SK-N-SH treated with all-trans-retinoic acid at 6 μM for 48 hours (cell line): ENCODE results near the gene SLC25A36.
"Not testable (repeated sequence)": the region's sequence is repeated elsewhere in the genome, so short reads cannot be mapped to it uniquely, and the experiment has no call there.

Source experiments
- ATAC-seq: fragments of 200-7000 bp; cut with Tn5 transposase; 3 replicates; pipeline ENCODE4 v1.9.1; 2020; ENCODE audit warnings: mild to moderate bottlenecking, moderate library complexity
- ARNTL ChIP-seq: fragments of 450-650 bp; formaldehyde crosslinking; IDR thresholded peaks from 2 replicates; pipeline ENCODE4 v1.5.0; 2020; ENCODE audit warnings: low read depth, mild to moderate bottlenecking, moderate library complexity, borderline replicate concordance
- BACH2 ChIP-seq: fragments of 250-450 bp; sonication (Bioruptor Pico); IDR thresholded peaks from 2 replicates; pipeline ENCODE4 v1.9.0; 2021; ENCODE audit warnings: mild to moderate bottlenecking, borderline replicate concordance
- CREB5 ChIP-seq: fragments of 250-450 bp; sonication (Bioruptor Pico); IDR thresholded peaks from 2 replicates; pipeline ENCODE4 v1.5.1; 2020; ENCODE audit warnings: low read depth, mild to moderate bottlenecking, moderate library complexity
- CSDC2 ChIP-seq: fragments of 250-450 bp; sonication (Bioruptor Pico); IDR thresholded peaks from 2 replicates; pipeline ENCODE4 v1.5.0; 2020; ENCODE audit warnings: mild to moderate bottlenecking, moderate library complexity
- CSRNP3 ChIP-seq: fragments of 250-450 bp; sonication (Bioruptor Pico); IDR thresholded peaks from 2 replicates; pipeline ENCODE4 v1.5.1; 2021; ENCODE audit warnings: mild to moderate bottlenecking, moderate library complexity
- ESRRG ChIP-seq: fragments of 250-450 bp; sonication (Bioruptor Pico); IDR thresholded peaks from 2 replicates; pipeline ENCODE4 v1.6.1; 2021; ENCODE audit warnings: mild to moderate bottlenecking
- GLIS3 ChIP-seq: fragments of 250-450 bp; sonication (Bioruptor Pico); IDR thresholded peaks from 2 replicates; pipeline ENCODE4 v1.5.0; 2020; ENCODE audit warnings: mild to moderate bottlenecking, moderate library complexity
- ISL1 ChIP-seq: fragments of 250-450 bp; sonication (Bioruptor Pico); IDR thresholded peaks from 2 replicates; pipeline ENCODE4 v2.1.2; 2022; ENCODE audit warnings: mild to moderate bottlenecking, moderate library complexity
- OSR1 ChIP-seq: fragments of 250-450 bp; sonication (Bioruptor Pico); IDR thresholded peaks from 2 replicates; pipeline ENCODE4 v1.8.0; 2022; ENCODE audit warnings: moderate library complexity, mild to moderate bottlenecking, inconsistent platforms
- PATZ1 ChIP-seq: fragments of 250-450 bp; sonication (Bioruptor Pico); IDR thresholded peaks from 2 replicates; pipeline ENCODE4 v1.8.0; 2020; ENCODE audit warnings: mild to moderate bottlenecking, moderate library complexity, borderline replicate concordance
- POU6F1 ChIP-seq: fragments of 250-450 bp; sonication (Bioruptor Pico); IDR thresholded peaks from 2 replicates; pipeline ENCODE4 v1.8.0; 2021; ENCODE audit warnings: low read depth, mild to moderate bottlenecking, moderate library complexity, borderline replicate concordance
- PPARA ChIP-seq: fragments of 250-450 bp; sonication (Bioruptor Pico); IDR thresholded peaks from 2 replicates; pipeline ENCODE4 v1.5.0; 2020; ENCODE audit warnings: mild to moderate bottlenecking, borderline replicate concordance
- RARB ChIP-seq: fragments of 250-450 bp; sonication (Bioruptor Pico); IDR thresholded peaks from 2 replicates; pipeline ENCODE4 v1.8.0; 2021; ENCODE audit warnings: mild to moderate bottlenecking, moderate library complexity
- SNAI2 ChIP-seq: fragments of 250-450 bp; sonication (Bioruptor Pico); IDR thresholded peaks from 2 replicates; pipeline ENCODE4 v1.5.0; 2020; ENCODE audit warnings: mild to moderate bottlenecking, moderate library complexity
- TCF4 ChIP-seq: fragments of 250-450 bp; sonication (Bioruptor Pico); IDR thresholded peaks from 2 replicates; pipeline ENCODE4 v1.8.0; 2021; ENCODE audit warnings: mild to moderate bottlenecking, moderate library complexity, borderline replicate concordance
- TOX ChIP-seq: fragments of 250-450 bp; sonication (Bioruptor Pico); IDR thresholded peaks from 2 replicates; pipeline ENCODE4 v1.8.0; 2021; ENCODE audit warnings: mild to moderate bottlenecking, moderate library complexity, borderline replicate concordance
- ZC3H10 ChIP-seq: fragments of 250-450 bp; sonication (Bioruptor Pico); IDR thresholded peaks from 2 replicates; pipeline ENCODE4 v1.5.1; 2021; ENCODE audit warnings: mild to moderate bottlenecking, moderate library complexity
- ZFP30 ChIP-seq: fragments of 450-650 bp; formaldehyde crosslinking; IDR thresholded peaks from 2 replicates; pipeline ENCODE4 v1.5.0; 2022; ENCODE audit warnings: mild to moderate bottlenecking, moderate library complexity
- ZNF565 ChIP-seq: fragments of 450-650 bp; formaldehyde crosslinking; conservative IDR thresholded peaks from 2 replicates; pipeline ENCODE4 v1.5.0; 2020; ENCODE audit warnings: low read depth, mild to moderate bottlenecking, moderate library complexity
- ZNF70 ChIP-seq: fragments of 450-650 bp; formaldehyde crosslinking; IDR thresholded peaks from 2 replicates; pipeline ENCODE4 v1.5.0; 2020; ENCODE audit warnings: mild to moderate bottlenecking, moderate library complexity
- ZNF8 ChIP-seq: fragments of 450-650 bp; formaldehyde crosslinking; IDR thresholded peaks from 2 replicates; pipeline ENCODE4 v1.5.0; 2020; ENCODE audit warnings: mild to moderate bottlenecking, moderate library complexity

SLC25A36 gene

GRCh38 chr3:141011997-141012262 is 70.3 kb downstream of the SLC25A36 start:
- TF ChIP-seq CSDC2 (CRISPR knock-in tag) = no peak
- no peak for TF ChIP-seq ISL1 (CRISPR knock-in tag)
- no peak for TF ChIP-seq OSR1
- no peak for TF ChIP-seq ZNF70 (CRISPR knock-in tag)
- no peak for TF ChIP-seq RARB (CRISPR knock-in tag)
- no peak for TF ChIP-seq GLIS3 (CRISPR knock-in tag)
- no peak for ATAC-seq

- no peak for ATAC-seq
- no peak for TF ChIP-seq TCF4
Measured at GRCh38 chr3:141012571-141012970, 70.9 kb downstream of the SLC25A36 start.

- no peak for ATAC-seq
- TF ChIP-seq GLIS3 (CRISPR knock-in tag) (no peak), CSRNP3 (CRISPR knock-in tag) (no peak), ZNF8 (CRISPR knock-in tag) (no peak), SNAI2 (no peak), CREB5 (CRISPR knock-in tag) (no peak), ZFP30 (no peak), OSR1 (no peak), BACH2 (CRISPR knock-in tag) (no peak), TCF4 (no peak), RARB (CRISPR knock-in tag) (no peak), ESRRG (CRISPR knock-in tag) (no peak), PATZ1 (CRISPR knock-in tag) (no peak), POU6F1 (CRISPR knock-in tag) (no peak), ZC3H10 (CRISPR knock-in tag) (no peak), ZNF565 (CRISPR knock-in tag) (no peak), ISL1 (CRISPR knock-in tag) (no peak)
Measured at GRCh38 chr3:141015481-141015880, 73.8 kb downstream of the SLC25A36 start.

- not testable (repeated sequence) for ATAC-seq
Measured at GRCh38 chr3:141017366-141018322, 76.0 kb downstream of the SLC25A36 start.

- TF ChIP-seq TCF4 = no peak
- TF ChIP-seq TOX = no peak
- no peak for TF ChIP-seq PATZ1 (CRISPR knock-in tag)
- TF ChIP-seq SNAI2 = no peak
- no peak for TF ChIP-seq ZNF70 (CRISPR knock-in tag)
- TF ChIP-seq ZNF8 (CRISPR knock-in tag) = no peak
- TF ChIP-seq ZNF565 (CRISPR knock-in tag) = no peak
- TF ChIP-seq PPARA (CRISPR knock-in tag) = no peak
- TF ChIP-seq CSDC2 (CRISPR knock-in tag) = no peak
- TF ChIP-seq OSR1 = no peak
- no peak for TF ChIP-seq ISL1 (CRISPR knock-in tag)
- no peak for TF ChIP-seq CREB5 (CRISPR knock-in tag)
- no peak for TF ChIP-seq POU6F1 (CRISPR knock-in tag)
- TF ChIP-seq RARB (CRISPR knock-in tag) = no peak
- TF ChIP-seq ZFP30 = no peak
- TF ChIP-seq ARNTL = no peak
- no peak for ATAC-seq
Measured at GRCh38 chr3:141019244-141019643, 77.6 kb downstream of the SLC25A36 start.
